ENCODE data around the gene RAD51B.

GRCh38 chr14:68497011-68497410 is 677.4 kb downstream of the RAD51B start:
- no peak for TF ChIP-seq REST (IDR thresholded peaks at IDR 0.05; ENCODE audit: insufficient read depth in 1 of 2, low read depth in 2 of 2, low read length in 1 of 2)
- TF ChIP-seq CTCF (IDR thresholded peaks at IDR 0.05): no peak
- no peak for TF ChIP-seq TCF7L2 (IDR thresholded peaks at IDR 0.05; ENCODE audit: low read depth, low read length)
- no peak for TF ChIP-seq POLR2AphosphoS5 (IDR thresholded peaks at IDR 0.05; ENCODE audit: low read depth, low read length)
- no peak for TF ChIP-seq SIN3A (IDR thresholded peaks at IDR 0.05; ENCODE audit: borderline replicate concordance, insufficient read depth, low read depth, low read length)
